Retina (tissue), 1 donor: ENCODE measurements around the gene CHRNB1.

ENCODE experiments used
- DNase-seq: peaks from one replicate; pipeline ENCODE4 v3.0.0-alpha.2; 2016

Gene CHRNB1

DNA sequence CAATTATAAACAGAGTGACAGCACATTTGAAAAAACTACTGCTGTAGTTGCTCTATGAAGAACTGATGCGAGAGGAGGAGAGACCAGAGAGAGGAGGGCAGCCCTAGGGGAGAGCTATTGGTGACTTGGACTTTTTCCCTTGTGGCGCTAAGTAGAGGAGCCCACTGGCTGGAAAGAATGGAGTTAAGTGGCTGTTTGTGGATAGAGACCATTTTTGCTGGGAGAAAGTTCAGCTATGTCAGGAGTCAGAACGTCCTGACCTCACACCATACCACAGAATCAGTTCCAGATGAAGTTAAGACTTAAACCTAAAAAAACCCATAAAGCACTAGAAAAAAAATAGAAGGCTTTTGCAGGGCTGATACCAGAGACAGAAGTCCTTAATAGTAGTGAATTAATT is 41.3 kb downstream of the CHRNB1 start:
- DNase-seq = no peak

GRCh38 chr17:7490144-7490543 is 45.3 kb downstream of the CHRNB1 start:
- no peak for DNase-seq

DNA sequence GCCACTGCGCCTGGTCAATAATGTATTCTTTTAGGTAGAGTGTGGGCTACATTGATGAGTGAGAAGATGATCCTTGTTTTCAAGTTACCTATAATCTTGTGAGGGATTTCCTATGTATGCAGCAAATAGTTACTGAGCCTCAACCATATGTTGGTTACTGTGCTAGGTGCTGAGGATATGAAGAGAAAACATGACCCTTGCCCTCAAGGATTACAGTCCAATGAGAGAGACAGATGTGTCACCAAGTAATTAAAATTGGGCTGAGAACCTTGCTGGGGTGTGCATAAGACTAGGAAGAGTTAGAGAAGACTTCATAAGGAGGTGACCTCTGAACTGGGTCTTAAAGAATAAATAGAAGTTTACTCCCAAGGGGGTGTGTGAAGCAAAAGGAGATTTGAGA is 46.7 kb downstream of the CHRNB1 start:
- no peak for DNase-seq

DNA sequence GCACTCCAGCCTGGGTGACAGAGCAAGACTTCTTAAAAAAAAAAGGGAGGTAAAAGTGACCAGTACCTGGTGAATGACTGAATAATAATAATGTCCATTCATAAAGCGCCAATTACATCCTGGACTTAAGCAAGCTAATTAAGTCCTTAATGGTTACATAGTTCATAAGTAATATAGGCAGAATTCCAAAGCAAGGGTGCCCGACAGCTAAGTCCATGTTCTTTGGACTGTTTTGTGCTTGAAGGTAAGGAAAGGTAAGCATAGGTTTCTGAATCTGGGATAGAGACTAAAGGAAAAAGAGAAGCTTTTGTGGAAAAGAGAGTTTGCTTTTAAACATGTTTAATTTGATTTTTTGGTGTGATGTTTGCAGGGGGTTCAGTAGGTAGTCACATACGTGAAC is 49.1 kb downstream of the CHRNB1 start:
- DNase-seq = no peak

DNA sequence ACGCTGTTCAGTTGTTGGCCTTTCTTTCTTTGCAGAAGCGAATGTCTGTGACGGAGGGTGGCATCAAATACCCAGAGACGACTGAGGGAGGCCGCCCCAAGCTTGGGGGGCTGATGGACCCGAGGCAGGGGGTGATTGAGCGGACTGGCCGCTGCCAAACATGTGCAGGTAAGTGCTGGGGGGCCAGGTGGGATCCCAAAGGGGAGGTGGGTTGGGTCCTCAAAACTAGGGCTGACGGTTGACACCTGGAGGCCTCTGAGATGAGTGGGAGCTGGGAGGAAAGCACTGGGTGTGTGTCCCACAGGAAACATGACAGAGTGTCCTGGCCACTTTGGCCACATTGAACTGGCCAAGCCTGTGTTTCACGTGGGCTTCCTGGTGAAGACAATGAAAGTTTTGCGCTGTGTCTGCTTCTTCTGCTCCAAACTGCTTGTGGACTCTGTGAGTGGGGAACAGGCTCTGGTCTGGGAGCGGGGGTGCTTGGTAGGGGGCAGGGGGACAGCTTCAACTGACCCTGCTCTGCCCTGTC is 51.1 kb downstream of the CHRNB1 start:
- no peak for DNase-seq

- DNase-seq = no peak
Measured at GRCh38 chr17:7496470-7497183, 51.8 kb downstream of the CHRNB1 start.

- DNase-seq = no peak
Measured at GRCh38 chr17:7497228-7497627, 52.4 kb downstream of the CHRNB1 start.

DNA sequence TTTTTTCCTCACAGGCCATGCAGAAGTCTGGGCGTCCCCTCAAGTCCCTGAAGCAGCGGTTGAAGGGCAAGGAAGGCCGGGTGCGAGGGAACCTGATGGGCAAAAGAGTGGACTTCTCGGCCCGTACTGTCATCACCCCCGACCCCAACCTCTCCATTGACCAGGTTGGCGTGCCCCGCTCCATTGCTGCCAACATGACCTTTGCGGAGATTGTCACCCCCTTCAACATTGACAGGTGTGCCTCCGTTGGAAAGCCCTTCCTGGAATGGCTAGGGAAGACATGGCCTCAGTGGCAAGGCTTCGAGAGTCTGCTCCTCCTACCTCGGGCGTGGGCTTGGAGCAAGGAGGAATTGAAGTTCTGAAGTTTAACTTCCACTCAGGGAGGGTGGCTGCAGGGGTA is 52.8 kb downstream of the CHRNB1 start:
- no peak for DNase-seq

- no peak for DNase-seq
Measured at GRCh38 chr17:7499161-7499560, 54.3 kb downstream of the CHRNB1 start.

- no peak for DNase-seq
Measured at GRCh38 chr17:7501729-7502128, 56.9 kb downstream of the CHRNB1 start.

- no peak for DNase-seq
Measured at GRCh38 chr17:7502171-7502847, 57.4 kb downstream of the CHRNB1 start.

GRCh38 chr17:7502987-7503386 is 58.1 kb downstream of the CHRNB1 start:
- DNase-seq = no peak

- DNase-seq = no peak
Measured at GRCh38 chr17:7503521-7503920, 58.7 kb downstream of the CHRNB1 start.
